ENCODE data around the gene CHD6. TPM values are rescaled to one million over a fixed set of nuclear protein-coding genes. Genes with fewer than 3 reads are reported as not detected.
A peak's percentile ranks its signal among the peaks of the same experiment; 100 is the strongest.

Gene CHD6
- total and polyA plus RNA-seq, 2 of the 13 experiments (the other 11 are each of a cell fraction or from before 2014, with no cell fraction given) = 14.4 to 52.0 TPM

DNA sequence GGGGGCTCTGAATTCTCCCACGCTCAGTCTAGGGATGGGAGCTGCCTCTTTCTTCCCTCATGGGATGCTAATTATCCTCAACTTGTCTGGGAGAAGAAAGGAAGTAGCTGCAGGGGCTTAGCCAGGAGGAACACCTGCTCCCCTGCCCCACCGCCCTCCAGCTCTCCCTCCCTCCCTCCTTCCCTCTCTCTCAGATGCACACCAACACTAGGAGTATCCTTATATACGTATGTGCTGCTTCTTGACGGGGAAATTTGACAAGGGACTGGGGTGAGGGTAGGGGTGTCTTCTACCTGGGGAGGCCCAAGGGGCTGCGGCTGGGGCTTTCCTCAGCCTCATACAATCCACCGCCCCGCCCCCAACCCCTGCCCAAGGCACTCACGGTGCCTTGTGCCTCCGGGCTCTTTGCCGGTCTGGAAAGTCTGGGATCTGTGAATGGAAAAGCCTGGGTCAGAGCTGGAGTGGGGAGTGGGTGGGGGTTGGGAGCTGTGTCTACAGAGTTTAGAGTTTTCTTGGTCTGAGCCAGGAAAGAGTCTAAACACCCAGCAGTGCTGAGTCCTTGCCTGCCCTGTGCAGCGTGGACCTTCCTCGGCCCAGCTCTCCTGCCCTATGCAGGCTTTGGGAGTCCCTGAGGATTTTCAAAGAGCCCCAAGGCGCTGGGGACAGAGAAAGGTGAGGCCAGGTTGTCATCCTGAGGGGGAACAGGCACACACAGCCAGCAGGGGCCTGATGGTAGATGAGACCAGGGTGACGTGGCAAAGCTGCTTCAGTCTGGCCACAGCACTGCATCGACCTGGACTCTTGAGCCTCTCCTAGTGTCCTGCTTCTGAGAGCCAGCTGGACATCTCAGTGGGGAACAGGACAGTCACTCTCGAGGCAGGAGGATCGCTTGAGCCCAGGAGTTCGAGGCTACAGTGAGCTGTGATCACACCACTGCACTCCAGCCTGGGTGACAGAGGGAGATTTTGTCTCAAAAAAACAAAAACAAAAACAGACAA is 222.2 kb downstream of the CHD6 start:
- CTCF ChIA-PET (ENCODE audit: low intra/inter-chr PET ratio, low total read pairs) = no interaction called here
- Histone ChIP-seq H3K4me3 (replicated peaks in 1 of 3; ENCODE audit: insufficient read depth in 1 of 3, low read depth in 2 of 3, low read length in 3 of 3) (peak overlapping the region; percentile 46 to 63 (median 46)), H3K27me3 (ENCODE audit: control insufficient read depth in 1 of 2, insufficient read depth in 2 of 2, low read length in 2 of 2) (no peaks in the 10 kb centered on the region), H2AFZ (ENCODE audit: low read length) (peak overlapping the region; percentile 56), H3K9me3 (ENCODE audit: low read length) (no peaks in the 10 kb centered on the region), H3K36me3 (replicated peaks in 1 of 2; ENCODE audit: control insufficient read depth in 1 of 2, insufficient read depth in 2 of 2, low read length in 2 of 2) (no peaks in the 10 kb centered on the region), H3K79me2 (ENCODE audit: insufficient read depth, low read length) (no peaks in the 10 kb centered on the region), H3K27ac (ENCODE audit: extremely low read length, insufficient read depth, low read length) (no peak overlapping the region), H3K9ac (ENCODE audit: insufficient read depth, low read depth, low read length) (peak overlapping the region; percentile 67), H3K4me2 (ENCODE audit: low read depth, low read length) (peak overlapping the region; percentile 91), H4K20me1 (ENCODE audit: insufficient read depth, low read length) (no peaks in the 10 kb centered on the region), H3K4me1 (ENCODE audit: insufficient read depth, low read length) (peaks cover 29% of the 10 kb centered on the region)
- POLR2A ChIA-PET = interaction anchor here (0.9 to 1.0 kb wide), 2 partner anchors 21 to 66 kb away, joined by 3 read pairs; no protein-coding TSS in a partner anchor
- in situ Hi-C loops (cut with HindIII; ENCODE audit: extremely low pct_ligation_motif_present, low pct_unique_long_range_greater_than_20kb) (no loop called here), intact Hi-C loops (cut with micrococcal nuclease; ENCODE audit: unreplicated experiment) (no loop called here)
- 31% methylated on average over 18 of the region's 18 CpGs for WGBS (ENCODE audit: low lambda C conversion rate)
- FAIRE-seq (peak; percentile 68), DNase-seq (ENCODE audit: low spot score) (peak; percentile 76), ATAC-seq (peak; percentile 87)
- no TSS peak for BruUV-seq (replicated peaks)
- TF ChIP-seq MXD4 (CRISPR knock-in tag; IDR thresholded peaks at IDR 0.05) (no peak; the same call in 1 of the 2 replicates), SAP130 (CRISPR knock-in tag; IDR thresholded peaks at IDR 0.05; ENCODE audit: low read depth) (peak; percentile 59), ZNF543 (CRISPR knock-in tag; IDR thresholded peaks at IDR 0.05) (no peak), CREM (IDR thresholded peaks at IDR 0.05) (0 out of 2 replicates have a peak, but pooled peaks have one; percentile 46), CREM (CRISPR knock-in tag; IDR thresholded peaks at IDR 0.05) (no peak; the same call in 1 of the 2 replicates), TBP (CRISPR knock-in tag; IDR thresholded peaks at IDR 0.05) (no peak), PAWR (CRISPR knock-in tag; IDR thresholded peaks at IDR 0.05; ENCODE audit: borderline replicate concordance) (no peak), MXI1 (IDR thresholded peaks at IDR 0.05; ENCODE audit: borderline replicate concordance, low read depth, low read length) (0 out of 3 replicates have a peak, but pooled peaks have one; percentile 23), SATB2 (CRISPR knock-in tag; IDR thresholded peaks at IDR 0.05) (no peak), ZNF260 (CRISPR knock-in tag; IDR thresholded peaks at IDR 0.05; ENCODE audit: borderline replicate concordance, low read depth) (no peak), DMAP1 (CRISPR knock-in tag; IDR thresholded peaks at IDR 0.05) (peak; percentile 77), ZNF24 (IDR thresholded peaks at IDR 0.05) (no peak), ZNF253 (CRISPR knock-in tag; IDR thresholded peaks at IDR 0.05; ENCODE audit: borderline replicate concordance) (no peak), TBX2 (CRISPR knock-in tag; IDR thresholded peaks at IDR 0.05; ENCODE audit: borderline replicate concordance) (peak; percentile 36; the same call in 1 of the 2 replicates), ZNF501 (CRISPR knock-in tag; IDR thresholded peaks at IDR 0.05) (no peak), ZNF644 (CRISPR knock-in tag; IDR thresholded peaks at IDR 0.05; ENCODE audit: low read depth) (no peak; the same call in 1 of the 2 replicates), NCOA2 (CRISPR knock-in tag; IDR thresholded peaks at IDR 0.05) (0 out of 2 replicates have a peak, but pooled peaks have one; percentile 16), ZBTB8A (CRISPR knock-in tag; IDR thresholded peaks at IDR 0.05; ENCODE audit: borderline replicate concordance, low read depth) (no peak), KAT7 (CRISPR knock-in tag; IDR thresholded peaks at IDR 0.05; ENCODE audit: borderline replicate concordance) (no peak), NCOR1 (IDR thresholded peaks at IDR 0.05; ENCODE audit: borderline replicate concordance, low read length) (no peak)
- TF ChIP-seq, protein P1, sequence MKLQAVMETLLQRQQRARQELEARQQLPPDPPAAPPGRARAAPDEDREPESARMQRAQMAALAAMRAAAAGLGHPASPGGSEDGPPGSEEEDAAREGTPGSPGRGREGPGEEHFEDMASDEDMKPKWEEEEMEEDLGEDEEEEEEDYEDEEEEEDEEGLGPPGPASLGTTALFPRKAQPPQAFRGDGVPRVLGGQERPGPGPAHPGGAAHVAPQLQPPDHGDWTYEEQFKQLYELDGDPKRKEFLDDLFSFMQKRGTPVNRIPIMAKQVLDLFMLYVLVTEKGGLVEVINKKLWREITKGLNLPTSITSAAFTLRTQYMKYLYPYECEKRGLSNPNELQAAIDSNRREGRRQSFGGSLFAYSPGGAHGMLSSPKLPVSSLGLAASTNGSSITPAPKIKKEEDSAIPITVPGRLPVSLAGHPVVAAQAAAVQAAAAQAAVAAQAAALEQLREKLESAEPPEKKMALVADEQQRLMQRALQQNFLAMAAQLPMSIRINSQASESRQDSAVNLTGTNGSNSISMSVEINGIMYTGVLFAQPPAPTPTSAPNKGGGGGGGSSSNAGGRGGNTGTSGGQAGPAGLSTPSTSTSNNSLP (IDR thresholded peaks at IDR 0.05; ENCODE audit: low read depth, low read length) = no peak
- TF ChIP-seq, protein P2, sequence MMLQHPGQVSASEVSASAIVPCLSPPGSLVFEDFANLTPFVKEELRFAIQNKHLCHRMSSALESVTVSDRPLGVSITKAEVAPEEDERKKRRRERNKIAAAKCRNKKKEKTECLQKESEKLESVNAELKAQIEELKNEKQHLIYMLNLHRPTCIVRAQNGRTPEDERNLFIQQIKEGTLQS (CRISPR knock-in tag; IDR thresholded peaks at IDR 0.05) = 0 out of 2 replicates have a peak, but pooled peaks have one; percentile 15
- TF ChIP-seq, protein P3, sequence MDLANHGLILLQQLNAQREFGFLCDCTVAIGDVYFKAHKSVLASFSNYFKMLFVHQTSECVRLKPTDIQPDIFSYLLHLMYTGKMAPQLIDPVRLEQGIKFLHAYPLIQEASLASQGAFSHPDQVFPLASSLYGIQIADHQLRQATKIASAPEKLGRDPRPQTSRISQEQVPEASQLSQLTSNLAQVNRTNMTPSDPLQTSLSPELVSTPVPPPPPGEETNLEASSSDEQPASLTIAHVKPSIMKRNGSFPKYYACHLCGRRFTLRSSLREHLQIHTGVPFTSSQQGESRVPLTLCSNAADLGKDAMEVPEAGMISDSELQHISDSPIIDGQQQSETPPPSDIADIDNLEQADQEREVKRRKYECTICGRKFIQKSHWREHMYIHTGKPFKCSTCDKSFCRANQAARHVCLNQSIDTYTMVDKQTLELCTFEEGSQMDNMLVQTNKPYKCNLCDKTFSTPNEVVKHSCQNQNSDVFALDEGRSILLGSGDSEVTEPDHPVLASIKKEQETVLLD (CRISPR knock-in tag; IDR thresholded peaks at IDR 0.05; ENCODE audit: low read depth) = no peak

Measured in HepG2 (cell line).